GM12878 (cell line): ENCODE results near the gene SULT6B1. TPM values are rescaled to one million over a fixed set of nuclear protein-coding genes. Genes with fewer than 3 reads are reported as not detected.
A peak's percentile ranks its signal among the peaks of the same experiment; 100 is the strongest.

Experiments
- ATAC-seq: fragments of 200-7000 bp; cut with Tn5 transposase; 3 replicates; pipeline ENCODE4 v1.9.1; 2020; ENCODE audit warnings: mild to moderate bottlenecking, moderate library complexity
- BruUV-seq: library from RNA; stranded (reverse); fragments of 400-500 nt; replicated peaks from 2 replicates; lab custom pipeline; 2021; lab: Mats Ljungman, UMichigan
- CTCF ChIA-PET: fragments of 300-600 bp; sonication (Branson Sonifier 250); formaldehyde crosslinking; extraction: SDS; loops from one replicate; lab custom pipeline; 2021; ENCODE audit warnings: inconsistent platforms; lab: Yijun Ruan, JAX
- POLR2A ChIA-PET: fragments of 350-600 bp; formaldehyde crosslinking; extraction: SDS; loops from one replicate; lab custom pipeline; 2021; ENCODE audit warnings: inconsistent platforms; lab: Charles Lee
- RAD21 ChIA-PET: fragments of 300-600 bp; sonication (Branson Sonifier 250); formaldehyde crosslinking; loops from one replicate; lab custom pipeline; 2023; ENCODE audit warnings: antibody characterized with exemption; ENCODE audit not compliant: unreplicated experiment; lab: Charles Lee
- SMC1A ChIA-PET: fragments of 300-600 bp; sonication (Branson Sonifier 250); formaldehyde crosslinking; loops from one replicate; lab custom pipeline; 2023; ENCODE audit not compliant: unreplicated experiment, uncharacterized antibody; lab: Charles Lee
- DNase-seq: peaks from one replicate; pipeline ENCODE4 v3.0.0-alpha.2; 2011; ENCODE audit warnings: low read depth, low spot score
- FAIRE-seq: peaks from 3 replicates; lab custom pipeline; 2011; peaks lifted over from hg19 to GRCh38; lab: Jason Lieb, UNC
- H2AFZ ChIP-seq: 2 replicates; pipeline ENCODE4 v1.6.0; 2011; ENCODE audit warnings: low read depth, low read length, control low read depth; ENCODE audit not compliant: control insufficient read depth
- H3K27ac ChIP-seq: 2 replicates; pipeline ENCODE4 v1.5.1; 2011; ENCODE audit warnings: control low read depth; ENCODE audit not compliant: control insufficient read depth, insufficient read depth
- H3K27me3 ChIP-seq, 2 experiments: replicated peaks in 1 of 2; 2 replicates each; pipeline versions ENCODE4 v1.6.0 to v1.6.1; 2011; ENCODE audit warnings: low read length in 1 of 2; ENCODE audit not compliant: control insufficient read depth in 2 of 2, insufficient read depth in 2 of 2
- H3K36me3 ChIP-seq, 2 experiments: 2 replicates each; pipeline ENCODE4 v1.5.1; 2011; ENCODE audit warnings: low read length in 1 of 2; ENCODE audit not compliant: control insufficient read depth in 2 of 2, insufficient read depth in 2 of 2
- H3K4me1 ChIP-seq: 2 replicates; pipeline ENCODE4 v1.6.1; 2011; ENCODE audit warnings: mild to moderate bottlenecking, low read length, moderate library complexity, mixed read lengths; ENCODE audit not compliant: control insufficient read depth, insufficient read depth
- H3K4me2 ChIP-seq: 2 replicates; pipeline ENCODE4 v1.6.0; 2011; ENCODE audit warnings: control low read depth; ENCODE audit not compliant: control insufficient read depth, insufficient read depth
- H3K4me3 ChIP-seq: fragments of 200-600 bp; sonication (generic); 2 replicates; pipeline ENCODE4 v1.5.1; 2016
- H3K79me2 ChIP-seq: 2 replicates; pipeline ENCODE4 v1.6.0; 2011; ENCODE audit warnings: low read length; ENCODE audit not compliant: control insufficient read depth, insufficient read depth
- H3K9ac ChIP-seq: 2 replicates; pipeline ENCODE4 v1.8.0; 2011; ENCODE audit warnings: low read length, control low read depth, mixed read lengths; ENCODE audit not compliant: control insufficient read depth, insufficient read depth
- H3K9me3 ChIP-seq: replicated peaks from 3 replicates; pipeline ENCODE4 v1.5.1; 2011; ENCODE audit warnings: mild to moderate bottlenecking, low read length; ENCODE audit not compliant: control insufficient read depth, insufficient read depth
- H4K20me1 ChIP-seq: 2 replicates; pipeline ENCODE4 v1.6.0; 2011; ENCODE audit not compliant: control insufficient read depth, insufficient read depth
- CHD4 ChIP-seq: fragments of 200-600 bp; sonication (generic); IDR thresholded peaks from 2 replicates; pipeline ENCODE4 v1.6.1; 2016; ENCODE audit warnings: mild to moderate bottlenecking
- RAD21 ChIP-seq: IDR thresholded peaks from 2 replicates; pipeline ENCODE4 v1.6.1; 2011; ENCODE audit warnings: mild to moderate bottlenecking, low read depth, low read length, moderate library complexity; ENCODE audit not compliant: insufficient read depth
- SIN3A ChIP-seq: IDR thresholded peaks from 2 replicates; pipeline ENCODE4 v1.6.1; 2012; ENCODE audit warnings: low read depth, low read length, improper control_type of control experiment
- STAT3 ChIP-seq: IDR thresholded peaks from 2 replicates; pipeline ENCODE4 v1.6.1; 2011; ENCODE audit warnings: low read depth, low read length, improper control_type of control experiment
- ZNF274 ChIP-seq: IDR thresholded peaks from one replicate; pipeline ENCODE4 v1.8.0; 2011; ENCODE audit not compliant: insufficient read length, insufficient read depth
- WGBS: methylation state at CpG from one replicate; pipeline ENCODE4 v1.1.6; 2016; ENCODE audit warnings: low lambda C conversion rate; ENCODE audit not compliant: insufficient replicate concordance, insufficient coverage; ENCODE audit errors: missing lambda C conversion rate; 5-methylcytosine and 5-hydroxymethylcytosine counted together
- in situ Hi-C: fragments of 300-500 bp; cut with MboI; formaldehyde crosslinking; loops from 9 replicates; pipeline ENCODE4 v1.14.3; 2018; ENCODE audit warnings: mixed read lengths
- intact Hi-C: fragments of 100-400 bp; cut with micrococcal nuclease; formaldehyde crosslinking; loops from one replicate; pipeline ENCODE4 v1.14.2; 2022; ENCODE audit not compliant: unreplicated experiment
- polyA plus RNA-seq, 11 experiments: library from polyadenylated mRNA; depleted of rRNA in 4 of 11; unstranded in 6 of 11; stranded (reverse) in 5 of 11; fragments of >200 nt; fragmentation: Nextera tagmentation in 4 of 11; fragmentation: Illumina TruSeq in 1 of 11; extraction: Ambion mirVana in 4 of 11; extraction: Trizol in 1 of 11; gene quantifications; 1 replicate in 1 of 11; 2 replicates in 10 of 11; pipeline versions ENCODE4 v1.2.1 to v1.2.3, GENCODE V29; 2011 to 2016; ENCODE audit warnings: inconsistent platforms in 2 of 11, missing spikeins in 2 of 11, low read depth in 1 of 11
- total RNA-seq, 4 experiments: library from RNA; depleted of rRNA in 3 of 4; stranded (reverse); fragments of >200 nt in 3 of 4; fragmentation: Illumina TruSeq in 1 of 4; extraction: Trizol in 1 of 4; gene quantifications; 2 replicates each; pipeline versions ENCODE4 v1.2.1 to v1.2.3, GENCODE V29; 2013 to 2021
- TF ChIP-seq, protein P1 (sequence below): fragments of 450-650 bp; IDR thresholded peaks from 2 replicates; pipeline ENCODE4 v1.6.1; 2018; ENCODE audit warnings: mild to moderate bottlenecking, low read depth, moderate library complexity; ENCODE audit not compliant: partially characterized antibody
- TF ChIP-seq, protein P2 (sequence below): fragments of 150-350 bp; IDR thresholded peaks from 2 replicates; pipeline ENCODE4 v1.6.1; 2014; ENCODE audit warnings: mild to moderate bottlenecking, low read depth, low read length

Gene SULT6B1
- total and polyA plus RNA-seq, 10 of the 15 experiments (the other 5 are each of a cell fraction or from before 2014, with no cell fraction given), result not detected

DNA sequence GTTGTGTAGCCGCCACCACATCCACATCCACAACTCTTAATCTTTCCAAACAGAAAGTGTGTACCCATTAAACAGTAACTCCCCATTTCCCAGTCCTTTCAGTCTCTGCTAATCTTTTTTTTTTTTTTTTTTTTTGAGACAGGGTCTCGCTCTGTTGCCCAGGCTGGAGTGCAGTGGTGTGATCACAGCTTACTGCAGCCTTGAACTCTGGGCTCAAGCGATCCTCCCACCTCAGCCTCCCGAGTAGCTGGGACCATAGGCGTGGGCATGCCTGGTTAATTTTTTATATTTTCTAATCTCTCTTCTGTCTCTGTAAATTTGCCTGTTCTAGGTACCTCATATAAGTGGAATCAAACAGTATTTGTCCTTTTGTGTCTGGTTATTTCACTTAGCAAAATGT is 35.2 kb downstream of the SULT6B1 start:
- Histone ChIP-seq H3K27me3 (no peaks in the 10 kb centered on the region), H3K9ac (no peak overlapping the region), H2AFZ (no peak overlapping the region), H3K79me2 (peaks cover 85% of the 10 kb centered on the region), H3K4me3 (no peak overlapping the region), H3K36me3 (peaks cover under 1 to 19% of the 10 kb centered on the region in 2 experiments), H4K20me1 (peaks cover 3% of the 10 kb centered on the region; the same call in 1 of the 2 replicates), H3K4me1 (peaks cover 12% of the 10 kb centered on the region), H3K27ac (no peak overlapping the region), H3K9me3 (peaks cover 2% of the 10 kb centered on the region; the same call in 1 of the 3 replicates), H3K4me2 (peak overlapping the region; percentile 28; the same call in 1 of the 2 replicates)
- ChIA-PET SMC1A (no interaction called here), CTCF (interaction anchor here (1.3 kb wide), 1 partner anchor 65 kb away, joined by 3 read pairs; no protein-coding TSS in a partner anchor), POLR2A (interaction anchor here (0.7 kb wide), 1 partner anchor 11 kb away, joined by 3 read pairs; no protein-coding TSS in a partner anchor), RAD21 (no interaction called here)
- TF ChIP-seq RAD21 (no peak), CHD4 (no peak), STAT3 (no peak), ZNF274 (no peak), SIN3A (no peak)
- TF ChIP-seq, protein P1, sequence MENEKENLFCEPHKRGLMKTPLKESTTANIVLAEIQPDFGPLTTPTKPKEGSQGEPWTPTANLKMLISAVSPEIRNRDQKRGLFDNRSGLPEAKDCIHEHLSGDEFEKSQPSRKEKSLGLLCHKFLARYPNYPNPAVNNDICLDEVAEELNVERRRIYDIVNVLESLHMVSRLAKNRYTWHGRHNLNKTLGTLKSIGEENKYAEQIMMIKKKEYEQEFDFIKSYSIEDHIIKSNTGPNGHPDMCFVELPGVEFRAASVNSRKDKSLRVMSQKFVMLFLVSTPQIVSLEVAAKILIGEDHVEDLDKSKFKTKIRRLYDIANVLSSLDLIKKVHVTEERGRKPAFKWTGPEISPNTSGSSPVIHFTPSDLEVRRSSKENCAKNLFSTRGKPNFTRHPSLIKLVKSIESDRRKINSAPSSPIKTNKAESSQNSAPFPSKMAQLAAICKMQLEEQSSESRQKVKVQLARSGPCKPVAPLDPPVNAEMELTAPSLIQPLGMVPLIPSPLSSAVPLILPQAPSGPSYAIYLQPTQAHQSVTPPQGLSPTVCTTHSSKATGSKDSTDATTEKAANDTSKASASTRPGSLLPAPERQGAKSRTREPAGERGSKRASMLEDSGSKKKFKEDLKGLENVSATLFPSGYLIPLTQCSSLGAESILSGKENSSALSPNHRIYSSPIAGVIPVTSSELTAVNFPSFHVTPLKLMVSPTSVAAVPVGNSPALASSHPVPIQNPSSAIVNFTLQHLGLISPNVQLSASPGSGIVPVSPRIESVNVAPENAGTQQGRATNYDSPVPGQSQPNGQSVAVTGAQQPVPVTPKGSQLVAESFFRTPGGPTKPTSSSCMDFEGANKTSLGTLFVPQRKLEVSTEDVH, result no peak
- TF ChIP-seq, protein P2, sequence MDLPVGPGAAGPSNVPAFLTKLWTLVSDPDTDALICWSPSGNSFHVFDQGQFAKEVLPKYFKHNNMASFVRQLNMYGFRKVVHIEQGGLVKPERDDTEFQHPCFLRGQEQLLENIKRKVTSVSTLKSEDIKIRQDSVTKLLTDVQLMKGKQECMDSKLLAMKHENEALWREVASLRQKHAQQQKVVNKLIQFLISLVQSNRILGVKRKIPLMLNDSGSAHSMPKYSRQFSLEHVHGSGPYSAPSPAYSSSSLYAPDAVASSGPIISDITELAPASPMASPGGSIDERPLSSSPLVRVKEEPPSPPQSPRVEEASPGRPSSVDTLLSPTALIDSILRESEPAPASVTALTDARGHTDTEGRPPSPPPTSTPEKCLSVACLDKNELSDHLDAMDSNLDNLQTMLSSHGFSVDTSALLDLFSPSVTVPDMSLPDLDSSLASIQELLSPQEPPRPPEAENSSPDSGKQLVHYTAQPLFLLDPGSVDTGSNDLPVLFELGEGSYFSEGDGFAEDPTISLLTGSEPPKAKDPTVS, result no peak
- BruUV-seq, result no TSS peak
- WGBS, result 94% methylated on average over 5 of the region's 5 CpGs
- ATAC-seq, result no peak
- intact Hi-C loops (no loop called here), in situ Hi-C loops (no loop called here)
- DNase-seq, result no peak
- FAIRE-seq, result no peak
